Right ventricle myocardium superior (tissue), 1 donor: ENCODE results near the gene GTF3C5. TPM values are rescaled to one million over a fixed set of nuclear protein-coding genes. Genes with fewer than 3 reads are reported as not detected.
"Not testable (repeated sequence)": the region's sequence is repeated elsewhere in the genome, so short reads cannot be mapped to it uniquely, and the experiment has no call there.

Experiments used
- ATAC-seq: fragments of 200-7000 bp; cut with Tn5 transposase; one replicate; pipeline ENCODE4 v1.9.1; 2020; ENCODE audit warnings: mild to moderate bottlenecking; ENCODE audit not compliant: poor library complexity
- DNase-seq: peaks from one replicate; pipeline ENCODE4 v3.0.0-alpha.2; 2020
- intact Hi-C: fragments of 100-400 bp; cut with DNase I; formaldehyde crosslinking; loops from one replicate; pipeline ENCODE4 v1.11.2; 2022
- total RNA-seq: library from RNA; stranded (reverse); fragmentation: NEBNext Ultra II Directional; extraction: Animal tissue kit (Norgen Biotek cat#: 25700); gene quantifications from one replicate; pipeline ENCODE4 v1.2.1, GENCODE V29; 2021
- donor health status: DM: no; HTN: yes; CAD: no; lungs with severe emphysema.

The GTF3C5 gene
- total RNA-seq, 1 donor from 2014 or later = 49.0 TPM

DNA sequence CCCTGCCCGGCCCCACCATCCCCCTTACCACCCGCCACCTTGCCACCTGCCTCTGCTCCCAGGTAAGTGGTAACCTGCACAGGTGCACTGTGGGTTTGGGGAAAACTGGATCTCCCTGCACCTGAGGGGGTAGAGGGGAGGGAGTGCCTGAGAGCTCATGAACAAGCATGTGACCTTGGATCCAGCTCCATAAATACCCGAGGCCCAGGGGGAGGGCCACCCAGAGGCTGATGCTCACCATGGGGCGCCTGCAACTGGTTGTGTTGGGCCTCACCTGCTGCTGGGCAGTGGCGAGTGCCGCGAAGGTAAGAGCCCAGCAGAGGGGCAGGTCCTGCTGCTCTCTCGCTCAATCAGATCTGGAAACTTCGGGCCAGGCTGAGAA lies 31.0 kb downstream of the GTF3C5 start, which contains the start of gene CEL:
Gene CEL (plus strand): TSS at position 218 of the 382 bp plus-strand sequence. CDS start 22 bp downstream, at position 240.
- intact Hi-C loops, DNase-seq: not testable (repeated sequence)
- peak; percentile 24 for ATAC-seq

DNA sequence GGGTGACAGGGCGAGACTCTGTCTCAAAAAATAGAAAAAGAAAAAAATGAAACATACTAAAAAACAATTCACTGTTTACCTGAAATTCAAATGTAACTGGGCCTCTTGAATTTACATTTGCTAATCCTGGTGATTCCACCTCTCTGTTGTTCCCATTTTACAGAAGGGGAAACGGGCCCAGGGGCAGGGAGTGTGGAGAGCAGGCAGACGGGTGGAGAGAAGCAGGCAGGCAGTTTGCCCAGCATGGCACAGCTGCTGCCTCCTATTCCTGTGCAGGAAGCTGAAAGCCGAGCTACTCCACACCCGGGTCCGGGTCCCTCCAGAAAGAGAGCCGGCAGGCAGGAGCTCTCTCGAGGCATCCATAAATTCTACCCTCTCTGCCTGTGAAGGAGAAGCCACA lies 31.8 kb downstream of the GTF3C5 start:
- intact Hi-C loops, ATAC-seq, DNase-seq: not testable (repeated sequence)

DNA sequence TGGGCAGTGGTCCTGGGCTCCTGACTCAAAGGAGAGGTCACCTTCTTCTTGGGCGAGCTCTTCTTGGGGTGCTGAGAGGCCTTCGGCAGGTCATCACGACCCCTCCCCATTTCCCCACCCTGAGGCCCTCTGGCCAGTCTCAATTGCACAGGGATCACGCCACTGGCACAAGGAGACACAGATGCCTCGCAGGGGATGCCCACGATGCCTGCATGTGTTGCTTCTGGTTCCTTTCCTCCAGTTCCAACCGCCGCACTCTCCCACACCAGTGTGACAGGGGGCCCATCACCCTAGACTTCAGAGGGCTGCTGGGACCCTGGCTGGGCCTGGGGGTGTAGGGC lies 32.3 kb downstream of the GTF3C5 start:
- intact Hi-C loops = no loop called here
- ATAC-seq (no peak), DNase-seq (no peak)

DNA sequence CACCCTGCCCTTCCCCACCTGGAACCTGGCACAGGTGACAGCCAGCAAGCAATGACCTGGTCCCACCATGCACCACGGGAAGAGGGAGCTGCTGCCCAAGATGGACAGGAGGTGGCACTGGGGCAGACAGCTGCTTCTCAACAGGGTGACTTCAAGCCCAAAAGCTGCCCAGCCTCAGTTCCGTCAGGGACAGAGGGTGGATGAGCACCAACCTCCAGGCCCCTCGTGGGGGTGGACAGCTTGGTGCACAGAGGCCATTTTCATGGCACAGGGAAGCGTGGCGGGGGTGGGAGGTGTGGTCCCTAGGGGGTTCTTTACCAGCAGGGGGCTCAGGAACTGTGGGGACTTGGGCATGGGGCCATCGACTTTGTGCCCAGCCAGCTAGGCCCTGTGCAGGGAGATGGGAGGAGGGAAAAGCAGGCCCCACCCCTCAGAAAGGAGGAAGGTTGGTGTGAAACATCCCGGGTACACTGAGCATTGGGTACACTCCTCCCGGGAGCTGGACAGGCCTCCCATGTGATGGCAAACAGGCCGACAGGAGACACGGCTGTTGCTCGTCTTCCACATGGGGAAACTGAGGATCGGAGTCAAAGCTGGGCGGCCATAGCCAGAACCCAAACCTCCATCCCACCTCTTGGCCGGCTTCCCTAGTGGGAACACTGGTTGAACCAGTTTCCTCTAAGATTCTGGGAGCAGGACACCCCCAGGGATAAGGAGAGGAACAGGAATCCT lies 32.9 kb downstream of the GTF3C5 start:
- DNase-seq (no peak), ATAC-seq (no peak)
- intact Hi-C loops = no loop called here

DNA sequence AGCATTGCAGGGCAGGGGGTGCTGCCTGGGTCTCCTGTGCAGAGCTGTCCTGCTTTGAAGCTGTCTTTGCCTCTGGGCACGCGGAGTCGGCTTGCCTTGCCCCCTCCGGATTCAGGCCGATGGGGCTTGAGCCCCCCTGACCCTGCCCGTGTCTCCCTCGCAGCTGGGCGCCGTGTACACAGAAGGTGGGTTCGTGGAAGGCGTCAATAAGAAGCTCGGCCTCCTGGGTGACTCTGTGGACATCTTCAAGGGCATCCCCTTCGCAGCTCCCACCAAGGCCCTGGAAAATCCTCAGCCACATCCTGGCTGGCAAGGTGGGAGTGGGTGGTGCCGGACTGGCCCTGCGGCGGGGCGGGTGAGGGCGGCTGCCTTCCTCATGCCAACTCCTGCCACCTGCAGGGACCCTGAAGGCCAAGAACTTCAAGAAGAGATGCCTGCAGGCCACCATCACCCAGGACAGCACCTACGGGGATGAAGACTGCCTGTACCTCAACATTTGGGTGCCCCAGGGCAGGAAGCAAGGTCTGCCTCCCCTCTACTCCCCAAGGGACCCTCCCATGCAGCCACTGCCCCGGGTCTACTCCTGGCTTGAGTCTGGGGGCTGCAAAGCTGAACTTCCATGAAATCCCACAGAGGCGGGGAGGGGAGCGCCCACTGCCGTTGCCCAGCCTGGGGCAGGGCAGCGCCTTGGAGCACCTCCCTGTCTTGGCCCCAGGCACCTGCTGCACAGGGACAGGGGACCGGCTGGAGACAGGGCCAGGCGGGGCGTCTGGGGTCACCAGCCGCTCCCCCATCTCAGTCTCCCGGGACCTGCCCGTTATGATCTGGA lies 33.7 kb downstream of the GTF3C5 start:
- no peak for ATAC-seq
- DNase-seq = no peak
- intact Hi-C loops = no loop called here

DNA sequence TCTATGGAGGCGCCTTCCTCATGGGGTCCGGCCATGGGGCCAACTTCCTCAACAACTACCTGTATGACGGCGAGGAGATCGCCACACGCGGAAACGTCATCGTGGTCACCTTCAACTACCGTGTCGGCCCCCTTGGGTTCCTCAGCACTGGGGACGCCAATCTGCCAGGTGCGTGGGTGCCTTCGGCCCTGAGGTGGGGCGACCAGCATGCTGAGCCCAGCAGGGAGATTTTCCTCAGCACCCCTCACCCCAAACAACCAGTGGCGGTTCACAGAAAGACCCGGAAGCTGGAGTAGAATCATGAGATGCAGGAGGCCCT lies 34.2 kb downstream of the GTF3C5 start:
- DNase-seq = no peak
- intact Hi-C loops = no loop called here
- ATAC-seq = no peak

DNA sequence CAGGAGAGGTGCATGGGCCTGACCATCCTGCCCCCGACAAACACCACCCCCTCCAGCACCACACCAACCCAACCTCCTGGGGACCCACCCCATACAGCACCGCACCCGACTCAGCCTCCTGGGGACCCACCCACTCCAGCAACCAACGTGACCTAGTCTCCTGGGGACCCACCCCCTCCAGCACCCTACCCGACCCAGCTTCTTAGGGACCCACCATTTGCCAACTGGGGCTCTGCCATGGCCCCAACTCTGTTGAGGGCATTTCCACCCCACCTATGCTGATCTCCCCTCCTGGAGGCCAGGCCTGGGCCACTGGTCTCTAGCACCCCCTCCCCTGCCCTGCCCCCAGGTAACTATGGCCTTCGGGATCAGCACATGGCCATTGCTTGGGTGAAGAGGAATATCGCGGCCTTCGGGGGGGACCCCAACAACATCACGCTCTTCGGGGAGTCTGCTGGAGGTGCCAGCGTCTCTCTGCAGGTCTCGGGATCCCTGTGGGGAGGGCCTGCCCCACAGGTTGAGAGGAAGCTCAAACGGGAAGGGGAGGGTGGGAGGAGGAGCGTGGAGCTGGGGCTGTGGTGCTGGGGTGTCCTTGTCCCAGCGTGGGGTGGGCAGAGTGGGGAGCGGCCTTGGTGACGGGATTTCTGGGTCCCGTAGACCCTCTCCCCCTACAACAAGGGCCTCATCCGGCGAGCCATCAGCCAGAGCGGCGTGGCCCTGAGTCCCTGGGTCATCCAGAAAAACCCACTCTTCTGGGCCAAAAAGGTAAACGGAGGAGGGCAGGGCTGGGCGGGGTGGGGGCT lies 35.6 kb downstream of the GTF3C5 start:
- intact Hi-C loops = no loop called here
- ATAC-seq (no peak), DNase-seq (no peak)

DNA sequence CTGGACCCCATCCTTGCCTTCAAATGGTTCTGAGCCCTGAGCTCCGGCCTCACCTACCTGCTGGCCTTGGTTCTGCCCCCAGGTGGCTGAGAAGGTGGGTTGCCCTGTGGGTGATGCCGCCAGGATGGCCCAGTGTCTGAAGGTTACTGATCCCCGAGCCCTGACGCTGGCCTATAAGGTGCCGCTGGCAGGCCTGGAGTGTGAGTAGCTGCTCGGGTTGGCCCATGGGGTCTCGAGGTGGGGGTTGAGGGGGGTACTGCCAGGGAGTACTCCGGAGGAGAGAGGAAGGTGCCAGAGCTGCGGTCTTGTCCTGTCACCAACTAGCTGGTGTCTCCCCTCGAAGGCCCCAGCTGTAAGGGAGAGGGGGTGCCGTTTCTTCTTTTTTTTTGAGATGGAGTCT lies 36.2 kb downstream of the GTF3C5 start:
- intact Hi-C loops = no loop called here
- DNase-seq (no peak), ATAC-seq (no peak)

DNA sequence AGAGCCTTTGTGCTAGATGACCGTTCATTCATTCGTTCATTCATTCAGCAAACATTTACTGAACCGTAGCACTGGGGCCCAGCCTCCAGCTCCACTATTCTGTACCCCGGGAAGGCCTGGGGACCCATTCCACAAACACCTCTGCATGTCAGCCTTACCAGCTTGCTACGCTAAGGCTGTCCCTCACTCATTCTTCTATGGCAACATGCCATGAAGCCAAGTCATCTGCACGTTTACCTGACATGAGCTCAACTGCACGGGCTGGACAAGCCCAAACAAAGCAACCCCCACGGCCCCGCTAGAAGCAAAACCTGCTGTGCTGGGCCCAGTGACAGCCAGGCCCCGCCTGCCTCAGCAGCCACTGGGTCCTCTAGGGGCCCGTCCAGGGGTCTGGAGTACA lies 37.0 kb downstream of the GTF3C5 start:
- intact Hi-C loops = no loop called here
- ATAC-seq = no peak
- DNase-seq = no peak

DNA sequence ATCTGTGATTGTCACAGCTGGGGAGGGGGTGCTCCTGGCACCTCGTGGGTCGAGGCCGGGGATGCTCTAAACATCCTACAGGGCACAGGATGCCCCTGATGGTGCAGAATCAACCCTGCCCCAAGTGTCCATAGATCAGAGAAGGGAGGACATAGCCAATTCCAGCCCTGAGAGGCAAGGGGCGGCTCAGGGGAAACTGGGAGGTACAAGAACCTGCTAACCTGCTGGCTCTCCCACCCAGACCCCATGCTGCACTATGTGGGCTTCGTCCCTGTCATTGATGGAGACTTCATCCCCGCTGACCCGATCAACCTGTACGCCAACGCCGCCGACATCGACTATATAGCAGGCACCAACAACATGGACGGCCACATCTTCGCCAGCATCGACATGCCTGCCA lies 37.6 kb downstream of the GTF3C5 start:
- intact Hi-C loops, DNase-seq, ATAC-seq: not testable (repeated sequence)

DNA sequence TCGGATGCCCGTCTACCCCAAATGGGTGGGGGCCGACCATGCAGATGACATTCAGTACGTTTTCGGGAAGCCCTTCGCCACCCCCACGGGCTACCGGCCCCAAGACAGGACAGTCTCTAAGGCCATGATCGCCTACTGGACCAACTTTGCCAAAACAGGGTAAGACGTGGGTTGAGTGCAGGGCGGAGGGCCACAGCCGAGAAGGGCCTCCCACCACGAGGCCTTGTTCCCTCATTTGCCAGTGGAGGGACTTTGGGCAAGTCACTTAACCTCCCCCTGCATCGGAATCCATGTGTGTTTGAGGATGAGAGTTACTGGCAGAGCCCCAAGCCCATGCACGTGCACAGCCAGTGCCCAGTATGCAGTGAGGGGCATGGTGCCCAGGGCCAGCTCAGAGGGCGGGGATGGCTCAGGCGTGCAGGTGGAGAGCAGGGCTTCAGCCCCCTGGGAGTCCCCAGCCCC lies 39.7 kb downstream of the GTF3C5 start:
- intact Hi-C loops, DNase-seq: not testable (repeated sequence)
- ATAC-seq = peak; percentile 19

DNA sequence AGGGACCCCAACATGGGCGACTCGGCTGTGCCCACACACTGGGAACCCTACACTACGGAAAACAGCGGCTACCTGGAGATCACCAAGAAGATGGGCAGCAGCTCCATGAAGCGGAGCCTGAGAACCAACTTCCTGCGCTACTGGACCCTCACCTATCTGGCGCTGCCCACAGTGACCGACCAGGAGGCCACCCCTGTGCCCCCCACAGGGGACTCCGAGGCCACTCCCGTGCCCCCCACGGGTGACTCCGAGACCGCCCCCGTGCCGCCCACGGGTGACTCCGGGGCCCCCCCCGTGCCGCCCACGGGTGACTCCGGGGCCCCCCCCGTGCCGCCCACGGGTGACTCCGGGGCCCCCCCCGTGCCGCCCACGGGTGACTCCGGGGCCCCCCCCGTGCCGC lies 40.2 kb downstream of the GTF3C5 start:
- ATAC-seq, intact Hi-C loops, DNase-seq: not testable (repeated sequence)

DNA sequence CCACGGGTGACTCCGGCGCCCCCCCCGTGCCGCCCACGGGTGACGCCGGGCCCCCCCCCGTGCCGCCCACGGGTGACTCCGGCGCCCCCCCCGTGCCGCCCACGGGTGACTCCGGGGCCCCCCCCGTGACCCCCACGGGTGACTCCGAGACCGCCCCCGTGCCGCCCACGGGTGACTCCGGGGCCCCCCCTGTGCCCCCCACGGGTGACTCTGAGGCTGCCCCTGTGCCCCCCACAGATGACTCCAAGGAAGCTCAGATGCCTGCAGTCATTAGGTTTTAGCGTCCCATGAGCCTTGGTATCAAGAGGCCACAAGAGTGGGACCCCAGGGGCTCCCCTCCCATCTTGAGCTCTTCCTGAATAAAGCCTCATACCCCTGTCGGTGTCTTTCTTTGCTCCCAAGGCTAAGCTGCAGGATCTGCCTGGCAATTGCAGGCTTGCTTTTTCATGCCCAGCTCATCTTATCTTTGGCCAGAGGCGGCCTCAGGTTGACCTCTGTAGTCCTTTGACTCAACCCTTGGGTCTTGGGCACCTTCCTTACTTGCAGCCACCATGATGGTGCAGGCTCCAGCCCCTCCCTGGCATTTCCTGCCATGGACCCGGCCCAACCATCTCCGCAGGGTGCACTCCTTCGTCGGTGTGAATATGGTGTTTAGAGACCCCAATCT lies 40.8 kb downstream of the GTF3C5 start:
- intact Hi-C loops = no loop called here
- ATAC-seq (no peak), DNase-seq (no peak)

DNA sequence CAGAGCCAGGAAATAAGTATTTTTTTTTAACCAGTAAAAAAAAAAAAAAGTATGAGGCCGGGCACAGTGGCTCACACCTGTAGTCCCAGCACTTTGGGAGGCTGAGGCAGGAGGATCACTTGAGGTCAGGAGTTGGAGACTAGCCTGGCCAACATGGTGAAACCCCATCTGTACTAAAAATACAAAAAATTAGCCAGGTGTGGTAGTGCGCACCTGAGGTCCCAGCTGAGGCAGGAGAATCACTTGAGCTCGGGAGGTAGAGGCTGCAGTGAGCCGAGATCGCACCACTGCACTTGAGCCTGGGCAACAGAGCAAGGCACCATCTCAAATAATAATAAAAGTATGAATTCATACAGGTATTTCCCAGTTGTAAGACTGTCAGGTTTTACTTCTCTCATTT lies 41.4 kb downstream of the GTF3C5 start:
- ATAC-seq, intact Hi-C loops, DNase-seq: not testable (repeated sequence)

DNA sequence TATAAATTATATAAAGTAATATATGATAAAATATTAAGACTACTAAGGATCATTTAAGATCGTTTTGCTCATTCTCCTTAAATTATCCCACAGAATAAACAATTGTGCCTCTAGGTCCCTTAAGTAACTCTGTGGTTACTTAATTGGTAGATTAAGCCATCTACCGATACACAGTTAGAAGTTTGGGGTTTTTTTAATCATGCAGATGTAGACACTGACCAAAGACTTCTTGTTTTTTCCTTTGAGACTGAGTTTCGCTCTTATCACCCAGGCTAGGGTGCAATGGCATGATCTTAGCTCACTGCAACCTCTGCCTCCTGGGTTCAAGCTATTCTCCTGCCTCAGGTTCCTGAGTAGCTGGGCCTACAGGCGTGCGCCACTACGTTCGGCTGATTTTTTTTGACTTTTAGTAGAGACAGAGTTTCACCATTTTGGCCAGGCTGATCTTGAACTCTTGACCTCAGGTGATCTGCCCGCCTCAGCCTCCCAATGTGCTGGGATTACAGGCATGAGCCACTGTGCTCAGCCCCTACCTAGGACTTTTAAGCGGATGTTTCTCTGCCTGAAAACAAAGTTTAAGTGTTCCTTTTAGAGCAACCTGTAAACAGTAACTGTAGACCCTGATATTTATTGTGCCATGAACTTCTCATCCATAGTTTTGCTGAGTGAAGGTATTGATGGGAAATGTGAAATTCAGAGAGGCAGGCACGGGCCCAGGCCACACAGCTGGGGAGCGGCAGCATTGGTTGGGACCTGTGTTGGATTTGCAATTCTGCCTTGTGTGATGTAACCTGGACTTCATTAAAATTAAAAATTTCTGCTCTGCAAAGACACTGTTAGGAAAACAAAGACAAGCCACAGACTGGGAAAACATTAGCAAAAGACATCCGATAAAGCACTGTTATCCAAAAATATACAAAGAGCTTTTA lies 42.6 kb downstream of the GTF3C5 start:
- ATAC-seq (no peak), DNase-seq (no peak)
- intact Hi-C loops = no loop called here

DNA sequence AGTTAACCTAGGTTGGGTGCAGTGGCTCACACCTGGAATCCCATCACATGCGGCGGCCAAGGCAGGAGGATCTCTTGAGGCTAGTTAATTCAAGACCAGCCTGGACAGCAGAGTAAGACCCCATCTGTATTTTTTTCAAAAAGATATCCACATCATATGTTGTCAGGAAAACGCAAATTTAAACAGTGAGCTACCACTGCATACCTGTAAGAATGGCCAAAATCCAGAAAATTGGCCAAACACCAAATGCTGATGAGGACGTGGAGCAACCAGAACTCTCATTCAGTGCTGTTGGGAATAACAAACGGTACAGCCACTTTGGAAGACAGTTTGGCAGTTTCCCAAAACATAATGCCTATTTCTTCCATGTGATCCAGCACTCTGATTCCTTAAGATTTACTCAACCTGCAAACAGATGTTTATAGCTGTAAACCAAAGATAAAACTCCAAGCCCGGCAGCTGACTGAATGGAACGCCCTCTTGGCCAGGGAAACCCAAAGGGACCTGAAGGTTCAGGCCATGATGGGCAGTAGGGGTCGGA lies 43.4 kb downstream of the GTF3C5 start:
- DNase-seq (no peak), ATAC-seq (no peak)
- intact Hi-C loops = no loop called here

DNA sequence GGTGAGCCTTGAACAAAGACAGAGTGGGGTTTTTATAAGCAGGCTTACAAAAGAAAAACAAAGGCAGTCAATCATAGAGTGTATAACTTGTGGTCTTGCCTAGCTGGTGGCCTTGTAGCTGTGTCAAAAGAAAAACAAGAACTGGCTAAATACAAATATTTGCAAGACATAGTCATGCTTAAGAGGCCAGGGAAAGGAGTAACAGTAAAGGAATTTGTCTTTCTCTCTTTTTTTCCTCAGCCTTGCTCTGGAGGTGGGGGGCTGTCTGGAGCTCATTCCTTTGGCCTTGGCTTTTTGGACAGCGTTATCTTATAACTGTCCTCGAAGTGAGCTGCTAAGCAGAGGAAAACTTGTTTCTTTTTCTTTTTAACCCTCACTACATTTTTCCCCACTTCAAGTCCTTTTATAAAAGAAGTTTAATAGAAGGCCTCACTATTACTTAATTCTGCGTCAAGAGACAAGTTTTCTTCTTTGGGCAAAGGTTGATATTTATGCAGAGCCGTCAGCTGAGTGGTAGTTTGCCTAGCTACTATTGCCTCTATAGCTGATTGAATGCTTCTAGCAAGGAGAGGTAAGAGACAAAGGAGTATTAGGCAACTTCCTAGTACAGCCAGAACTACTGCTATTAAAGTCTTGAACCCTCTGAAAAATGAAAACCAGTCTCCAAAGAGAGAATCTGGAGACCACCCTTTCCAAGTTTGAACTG lies 45.3 kb downstream of the GTF3C5 start:
- intact Hi-C loops = no loop called here
- no peak for DNase-seq
- ATAC-seq = no peak
